Sigmoid colon (tissue), 4 donors: Measurements from ENCODE around the gene UBL3.

Source experiments
- CTCF ChIP-seq, 4 experiments: fragments of 450-650 bp in 3 of 4; fragments of 200-600 bp in 1 of 4; IDR thresholded peaks; one replicate each; pipeline ENCODE4 v1.5.1; 2016 to 2019; ENCODE audit warnings: antibody characterized with exemption in 4 of 4, mild to moderate bottlenecking in 3 of 4, moderate library complexity in 2 of 4
- EP300 ChIP-seq, 4 donors: sonication (generic); formaldehyde crosslinking; IDR thresholded peaks; one replicate each; pipeline ENCODE4 v1.6.1; 2017; ENCODE audit warnings: antibody characterized with exemption in 4 of 4
- POLR2A ChIP-seq, 2 donors: fragments of 450-650 bp; IDR thresholded peaks; one replicate each; pipeline ENCODE4 v1.6.1; 2016; ENCODE audit warnings: antibody characterized with exemption in 2 of 2, mild to moderate bottlenecking in 2 of 2, moderate library complexity in 2 of 2
- POLR2AphosphoS5 ChIP-seq, 4 donors: sonication (generic); formaldehyde crosslinking; IDR thresholded peaks; one replicate each; pipeline ENCODE4 v1.6.1; 2017; ENCODE audit warnings: antibody characterized with exemption in 4 of 4

DNA sequence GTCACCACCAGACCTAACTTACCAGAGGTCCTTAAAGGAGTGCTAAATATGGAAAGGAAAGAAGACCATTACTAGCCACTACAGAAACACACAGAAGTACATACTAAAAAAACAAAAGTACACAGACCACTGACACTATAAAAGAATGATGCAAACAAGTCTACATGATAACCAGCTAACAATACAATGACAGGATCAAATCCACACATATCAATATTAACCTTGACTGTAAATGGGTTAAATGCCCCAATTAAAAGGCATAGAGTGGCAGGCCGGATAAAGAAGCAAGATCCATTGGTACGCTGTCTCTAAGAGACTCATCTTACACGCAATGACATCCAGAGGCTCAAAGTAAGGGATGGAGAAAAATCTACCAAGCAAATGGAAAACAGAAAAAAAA, 47.2 kb downstream of the UBL3 start:
- TF ChIP-seq POLR2A (IDR thresholded peaks at IDR 0.05) (no peak), POLR2AphosphoS5 (IDR thresholded peaks at IDR 0.05) (no peak), CTCF (IDR thresholded peaks at IDR 0.05) (no peak), EP300 (IDR thresholded peaks at IDR 0.05) (no peak)
